ENCODE measurements around the gene ESYT1. TPM values are rescaled to one million over a fixed set of nuclear protein-coding genes. Genes with fewer than 3 reads are reported as not detected.

The ESYT1 gene
- total RNA-seq, 2 donors from 2014 or later = 25.4 to 74.0 TPM

GRCh38 chr12:56165369-56165768 is 37.3 kb downstream of the ESYT1 start:
- H3K27ac ChIP-seq = no peak overlapping the region
- TF ChIP-seq CTCF (IDR thresholded peaks at IDR 0.05) = no peak
- H3K36me3 ChIP-seq = peaks cover 100% of the 10 kb centered on the region
- H3K4me1 ChIP-seq = peaks cover 0 to 24% of the 10 kb centered on the region in 2 donors
- no peak overlapping the region for H3K4me3 ChIP-seq
- H3K27me3 ChIP-seq = no peaks in the 10 kb centered on the region
- no peak for DNase-seq (ENCODE audit: low spot score)
- H3K9me3 ChIP-seq = no peaks in the 10 kb centered on the region

DNA sequence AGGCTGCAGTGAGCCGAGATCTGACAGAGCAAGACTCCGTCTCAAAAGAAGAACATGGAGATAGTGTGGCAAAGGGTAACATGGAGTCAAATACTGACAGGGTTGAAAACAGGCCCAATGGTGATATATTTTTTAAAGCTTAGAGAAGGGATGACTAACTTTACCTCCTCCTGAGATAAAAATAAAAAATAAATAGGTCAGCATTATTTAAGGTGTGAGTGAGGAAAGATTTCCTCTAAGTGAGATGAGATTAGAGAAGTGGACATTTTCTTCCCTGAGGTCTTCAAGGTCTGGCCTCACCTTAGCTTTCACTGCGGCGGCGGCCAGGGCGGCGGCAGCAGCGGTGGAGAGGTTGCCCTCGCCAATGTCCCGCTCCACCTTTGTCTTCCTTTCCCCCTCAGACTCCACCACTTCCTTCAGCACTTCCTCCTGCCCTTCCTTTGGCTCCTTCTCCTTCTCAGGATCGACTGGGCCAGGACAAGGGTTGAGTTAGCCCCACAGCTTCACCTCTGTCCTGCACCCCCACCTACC is 41.2 kb downstream of the ESYT1 start:
- Histone ChIP-seq H3K4me3 (no peak overlapping the region), H3K4me1 (no peaks in the 10 kb centered on the region), H3K27me3 (no peaks in the 10 kb centered on the region), H3K9me3 (no peaks in the 10 kb centered on the region), H3K27ac (no peak overlapping the region), H3K36me3 (peaks cover 99% of the 10 kb centered on the region)
- TF ChIP-seq CTCF (IDR thresholded peaks at IDR 0.05) = no peak
- no peak for DNase-seq (ENCODE audit: low spot score)

DNA sequence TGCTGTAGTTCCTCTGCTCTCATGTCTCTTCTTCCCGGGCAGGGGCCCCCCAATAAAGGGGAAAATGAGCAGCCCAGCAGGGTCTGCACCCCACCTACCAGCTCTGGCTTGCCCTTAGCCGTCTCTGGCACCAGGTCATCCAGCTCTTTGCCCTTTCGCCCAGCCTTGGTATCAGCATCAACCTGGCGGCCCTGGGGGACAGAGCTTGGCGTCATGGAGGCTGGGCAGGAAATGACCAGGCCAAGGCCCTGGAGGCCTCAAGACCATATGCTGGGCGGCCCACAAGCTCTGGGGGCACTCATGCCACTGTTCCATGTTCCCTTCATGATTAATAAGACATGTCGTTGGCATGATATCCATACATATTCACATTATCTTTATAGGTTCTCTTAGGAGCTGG is 44.8 kb downstream of the ESYT1 start:
- H3K27ac ChIP-seq = no peak overlapping the region
- H3K36me3 ChIP-seq = peaks cover 97% of the 10 kb centered on the region

GRCh38 chr12:56178347-56178746 is 50.3 kb downstream of the ESYT1 start:
- Histone ChIP-seq H3K9me3 (no peaks in the 10 kb centered on the region), H3K4me1 (no peaks in the 10 kb centered on the region), H3K27ac (no peak overlapping the region), H3K4me3 (no peak overlapping the region), H3K27me3 (no peaks in the 10 kb centered on the region), H3K36me3 (peaks cover 96% of the 10 kb centered on the region)
- TF ChIP-seq CTCF (IDR thresholded peaks at IDR 0.05) = no peak
- DNase-seq (ENCODE audit: low spot score) = no peak

More for the DNA sequence above, 44.8 kb downstream of the ESYT1 start:
- DNase-seq (ENCODE audit: low spot score) = no peak
- Histone ChIP-seq H3K9me3 (no peaks in the 10 kb centered on the region), H3K4me1 (no peaks in the 10 kb centered on the region), H3K27me3 (no peaks in the 10 kb centered on the region), H3K4me3 (no peak overlapping the region)
- TF ChIP-seq CTCF (IDR thresholded peaks at IDR 0.05) = no peak

GRCh38 chr12:56186957-56187356 is 58.9 kb downstream of the ESYT1 start:
- no peak for DNase-seq (ENCODE audit: low spot score)
- Histone ChIP-seq H3K4me3 (no peak overlapping the region), H3K27me3 (no peaks in the 10 kb centered on the region), H3K4me1 (peaks cover 0 to 24% of the 10 kb centered on the region in 2 donors), H3K36me3 (peaks cover 40% of the 10 kb centered on the region), H3K27ac (no peak overlapping the region), H3K9me3 (no peaks in the 10 kb centered on the region)
- no peak for TF ChIP-seq CTCF (IDR thresholded peaks at IDR 0.05)

DNA sequence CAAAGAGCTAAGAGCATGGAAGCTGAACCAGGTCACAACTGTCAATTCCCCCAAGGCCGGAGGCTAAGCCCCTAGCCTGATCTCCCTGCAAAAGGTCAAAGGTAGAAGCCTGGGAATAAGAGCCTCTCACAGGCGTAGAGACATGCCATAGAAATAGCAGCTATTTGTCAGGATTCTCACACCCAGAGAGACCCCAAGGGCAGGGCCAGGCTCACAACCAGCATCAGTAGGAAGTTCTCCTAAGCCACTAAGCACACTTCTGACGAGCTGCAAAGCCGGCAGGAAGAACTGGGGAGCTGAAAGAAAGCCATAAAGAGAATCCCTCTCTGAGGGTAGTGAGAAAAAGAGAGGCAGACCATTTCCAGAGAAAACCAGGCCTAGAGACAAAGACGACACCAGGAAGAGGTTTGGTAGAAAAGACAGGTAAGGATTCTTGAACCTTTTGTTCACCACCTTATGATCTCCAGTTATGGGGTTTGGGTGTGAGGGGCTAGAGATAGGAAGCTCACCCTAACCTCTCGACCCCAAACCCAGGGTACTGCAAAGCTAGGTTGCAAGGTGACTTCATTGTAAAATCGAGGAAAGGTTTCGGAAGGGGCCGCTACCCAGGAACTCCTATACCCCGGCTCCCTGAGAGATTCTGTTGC is 60.2 kb downstream of the ESYT1 start:
- no peak for DNase-seq (ENCODE audit: low spot score)
- H3K4me1 ChIP-seq = peaks cover 0 to 24% of the 10 kb centered on the region in 2 donors
- no peak for TF ChIP-seq CTCF (IDR thresholded peaks at IDR 0.05)

More for the DNA sequence above, 60.2 kb downstream of the ESYT1 start:
- H3K4me3 ChIP-seq = peak overlapping the region; percentile 92 to 95
- no peaks in the 10 kb centered on the region for H3K27me3 ChIP-seq
- H3K27ac ChIP-seq = peak overlapping the region; percentile 90 to 98
- H3K9me3 ChIP-seq = no peaks in the 10 kb centered on the region
- H3K36me3 ChIP-seq = peaks cover 27% of the 10 kb centered on the region

Data from right atrium auricular region (tissue), 2 donors.